Measurements from ENCODE around the gene SPAG16.
"Not testable (repeated sequence)": the region's sequence is repeated elsewhere in the genome, so short reads cannot be mapped to it uniquely, and the experiment has no call there.

SPAG16 gene

DNA sequence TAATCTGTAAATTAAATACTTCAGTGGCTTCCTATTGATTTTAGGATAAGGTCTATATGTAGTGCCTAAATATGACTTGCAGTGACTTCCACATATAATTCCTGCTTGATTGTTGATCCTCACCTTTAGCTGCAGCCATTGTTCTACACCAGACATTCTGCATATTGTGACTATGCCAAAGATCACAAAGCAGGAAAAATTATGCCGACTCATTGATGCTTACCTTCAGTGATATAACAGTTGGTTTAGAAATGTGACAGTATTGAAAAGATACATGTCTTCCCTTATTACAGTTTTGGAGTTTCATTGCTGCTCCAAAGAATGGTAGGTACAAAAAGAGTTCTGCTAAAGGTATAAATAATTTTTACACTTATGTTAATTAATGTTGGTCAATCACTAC is 12.3 kb upstream of the SPAG16 start:
- TF ChIP-seq, protein P1, sequence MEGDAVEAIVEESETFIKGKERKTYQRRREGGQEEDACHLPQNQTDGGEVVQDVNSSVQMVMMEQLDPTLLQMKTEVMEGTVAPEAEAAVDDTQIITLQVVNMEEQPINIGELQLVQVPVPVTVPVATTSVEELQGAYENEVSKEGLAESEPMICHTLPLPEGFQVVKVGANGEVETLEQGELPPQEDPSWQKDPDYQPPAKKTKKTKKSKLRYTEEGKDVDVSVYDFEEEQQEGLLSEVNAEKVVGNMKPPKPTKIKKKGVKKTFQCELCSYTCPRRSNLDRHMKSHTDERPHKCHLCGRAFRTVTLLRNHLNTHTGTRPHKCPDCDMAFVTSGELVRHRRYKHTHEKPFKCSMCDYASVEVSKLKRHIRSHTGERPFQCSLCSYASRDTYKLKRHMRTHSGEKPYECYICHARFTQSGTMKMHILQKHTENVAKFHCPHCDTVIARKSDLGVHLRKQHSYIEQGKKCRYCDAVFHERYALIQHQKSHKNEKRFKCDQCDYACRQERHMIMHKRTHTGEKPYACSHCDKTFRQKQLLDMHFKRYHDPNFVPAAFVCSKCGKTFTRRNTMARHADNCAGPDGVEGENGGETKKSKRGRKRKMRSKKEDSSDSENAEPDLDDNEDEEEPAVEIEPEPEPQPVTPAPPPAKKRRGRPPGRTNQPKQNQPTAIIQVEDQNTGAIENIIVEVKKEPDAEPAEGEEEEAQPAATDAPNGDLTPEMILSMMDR (conservative IDR thresholded peaks at IDR 0.05) = no peak
- no peak for TF ChIP-seq ZFX (IDR thresholded peaks at IDR 0.05)
- H3K27ac ChIP-seq = no peak overlapping the region

DNA sequence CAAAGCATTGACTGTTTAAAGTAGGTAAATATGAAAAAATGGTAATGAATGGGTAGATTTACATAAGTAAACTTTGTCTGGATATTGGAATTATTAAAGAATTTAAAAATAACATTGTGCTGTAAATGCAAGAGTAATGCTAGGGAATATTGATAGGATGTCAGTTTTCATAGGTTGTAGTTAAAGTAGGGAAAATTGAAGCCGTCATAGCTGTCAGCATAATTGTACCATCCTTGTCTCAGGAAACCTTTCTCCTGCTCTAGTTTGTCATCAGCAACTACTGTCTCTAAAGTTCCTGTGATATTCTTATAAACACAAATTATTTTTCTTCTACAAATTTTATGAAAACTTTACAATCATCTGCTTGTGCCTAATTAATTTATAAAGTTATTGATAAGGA is 10.1 kb upstream of the SPAG16 start:
- no peak overlapping the region for H3K27ac ChIP-seq
- TF ChIP-seq, protein P1 (conservative IDR thresholded peaks at IDR 0.05) = no peak
- no peak for TF ChIP-seq ZFX (IDR thresholded peaks at IDR 0.05)

DNA sequence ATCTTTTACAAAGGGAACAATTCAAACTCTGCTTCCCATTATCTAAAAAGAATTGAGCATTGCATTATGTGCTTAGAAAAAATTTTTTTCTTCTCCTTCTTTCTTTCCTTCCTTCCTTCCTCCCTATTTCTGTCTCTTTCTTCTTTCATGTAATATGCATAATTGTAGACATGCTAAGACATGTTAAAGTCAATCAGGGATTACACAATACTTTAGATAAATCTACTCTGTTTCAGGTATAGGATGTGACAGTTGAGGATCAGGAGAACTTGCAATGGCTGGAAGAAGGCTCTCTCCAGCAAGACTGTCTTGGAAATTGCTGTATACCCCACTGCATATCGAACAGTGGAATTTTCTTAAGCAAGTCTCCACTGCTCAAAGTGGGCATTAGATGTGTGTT is 9.0 kb upstream of the SPAG16 start:
- no peak overlapping the region for H3K27ac ChIP-seq
- no peak for TF ChIP-seq ZFX (IDR thresholded peaks at IDR 0.05)
- TF ChIP-seq, protein P1 (conservative IDR thresholded peaks at IDR 0.05) = no peak

DNA sequence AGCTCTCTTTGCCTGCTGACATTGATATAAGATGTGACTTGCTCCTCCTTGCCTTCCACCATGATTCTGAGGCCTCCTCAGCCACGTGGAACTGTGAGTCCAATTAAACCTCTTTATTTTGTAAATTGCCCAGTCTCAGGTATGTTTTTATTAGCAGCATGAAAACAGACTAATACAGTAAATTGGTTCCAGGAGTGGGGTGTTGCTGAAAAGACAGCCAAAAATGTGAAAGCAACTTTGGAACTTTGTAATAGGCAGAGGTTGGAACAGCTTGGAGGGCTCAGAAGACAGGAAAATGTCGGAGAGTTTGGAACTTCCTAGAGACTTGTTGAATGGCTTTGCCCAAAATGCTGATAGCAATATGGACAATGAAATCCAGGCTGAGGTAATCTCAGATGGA is 7.1 kb upstream of the SPAG16 start:
- H3K27ac ChIP-seq = not testable (repeated sequence)

DNA sequence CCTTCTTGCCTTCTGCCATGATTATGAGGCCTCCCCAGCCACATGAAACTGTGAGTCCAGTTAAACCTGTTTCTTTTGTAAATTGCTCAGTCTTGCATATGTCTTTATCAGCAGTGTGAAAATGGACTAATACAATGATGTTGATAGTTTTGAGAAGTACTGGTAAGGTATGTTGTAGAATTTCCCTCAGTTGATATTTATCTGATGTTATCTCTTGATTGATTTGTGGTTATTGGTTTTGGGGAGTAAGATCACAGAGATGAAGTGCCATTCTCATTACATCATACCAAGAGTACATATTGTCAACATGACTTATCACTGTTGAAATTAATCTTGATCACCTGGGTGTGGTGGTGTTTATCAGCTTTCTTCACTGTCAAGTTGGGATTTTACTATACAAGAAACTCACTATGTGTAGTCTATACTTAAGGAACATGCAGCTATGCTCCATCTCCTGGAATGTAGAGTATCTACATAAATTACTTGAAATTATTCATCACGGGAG is 5.1 kb upstream of the SPAG16 start:
- H3K27ac ChIP-seq = no peak overlapping the region
- TF ChIP-seq, protein P1 (conservative IDR thresholded peaks at IDR 0.05) = no peak
- TF ChIP-seq ZFX (IDR thresholded peaks at IDR 0.05) = no peak

DNA sequence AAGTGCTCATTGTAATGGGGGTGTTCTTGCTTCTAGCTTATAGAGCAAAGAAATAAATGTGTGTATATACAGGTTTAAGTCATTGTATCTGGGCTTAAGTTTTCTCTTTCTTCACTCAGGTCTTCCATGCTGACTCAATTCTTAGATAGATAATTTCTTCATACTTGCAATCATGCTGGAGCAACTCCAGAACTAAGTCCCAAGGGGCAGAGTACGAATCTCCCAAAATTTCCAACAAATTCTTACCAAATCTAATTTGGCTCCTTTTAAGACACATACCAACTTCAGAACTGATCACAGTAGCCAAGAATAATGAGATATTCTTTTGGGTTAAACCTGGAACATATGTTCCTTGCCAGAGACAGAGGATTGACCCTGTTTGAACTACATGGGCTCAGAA is 4.3 kb upstream of the SPAG16 start:
- H3K27ac ChIP-seq = no peak overlapping the region
- TF ChIP-seq, protein P1 (conservative IDR thresholded peaks at IDR 0.05) = no peak
- TF ChIP-seq ZFX (IDR thresholded peaks at IDR 0.05) = no peak

DNA sequence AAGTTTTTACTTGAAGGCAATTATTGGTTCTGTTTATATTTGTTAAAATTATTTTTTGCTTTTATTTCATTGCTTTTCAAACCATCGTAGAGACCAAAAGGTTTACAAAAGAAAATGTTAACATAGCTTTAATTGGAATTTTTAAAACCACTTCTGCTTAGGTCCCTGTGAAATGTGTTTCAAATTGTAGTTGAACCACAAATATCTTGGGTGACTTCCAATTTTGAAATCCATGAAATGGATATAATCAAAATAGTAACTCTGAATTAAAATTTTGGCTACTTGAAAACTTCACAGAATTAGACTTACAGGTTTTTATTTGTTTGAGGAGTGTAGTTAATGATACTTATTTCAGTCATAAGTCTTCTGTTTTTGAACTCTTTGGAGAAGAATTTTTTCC is 3.1 kb upstream of the SPAG16 start:
- H3K27ac ChIP-seq = no peak overlapping the region
- TF ChIP-seq ZFX (IDR thresholded peaks at IDR 0.05) = no peak
- TF ChIP-seq, protein P1 (conservative IDR thresholded peaks at IDR 0.05) = no peak

DNA sequence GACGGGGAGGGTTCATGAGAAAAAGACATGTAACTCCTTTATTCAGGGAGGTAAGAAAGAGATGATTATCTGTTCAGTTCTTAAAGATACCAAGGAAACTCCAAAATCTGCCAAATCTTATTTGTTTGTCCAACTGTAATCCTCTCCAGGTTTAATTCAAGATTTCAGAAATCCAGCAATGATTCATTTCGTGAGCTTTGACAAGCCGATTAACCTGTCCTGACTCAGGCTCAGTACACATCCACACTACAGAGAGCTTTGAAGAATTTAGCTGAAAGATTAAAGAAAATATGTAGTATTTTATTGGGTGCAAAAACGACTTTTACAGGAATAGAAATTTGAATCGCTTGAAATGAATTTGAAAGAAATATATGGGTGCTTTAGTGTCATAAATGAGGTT is 1.1 kb downstream of the SPAG16 start:
- no peak overlapping the region for H3K27ac ChIP-seq

More for the DNA sequence above, 1.1 kb downstream of the SPAG16 start:
- TF ChIP-seq, protein P1 (conservative IDR thresholded peaks at IDR 0.05) = no peak
- no peak for TF ChIP-seq ZFX (IDR thresholded peaks at IDR 0.05)
